LNCAP (cell line): Measurements from ENCODE around the gene TMEM178B.

ENCODE experiments used
- TF ChIP-seq, protein P1 (sequence below): fragments of 450-650 bp; IDR thresholded peaks from 2 replicates; pipeline ENCODE4 v1.5.1; 2017; ENCODE audit warnings: mild to moderate bottlenecking

The TMEM178B gene

DNA sequence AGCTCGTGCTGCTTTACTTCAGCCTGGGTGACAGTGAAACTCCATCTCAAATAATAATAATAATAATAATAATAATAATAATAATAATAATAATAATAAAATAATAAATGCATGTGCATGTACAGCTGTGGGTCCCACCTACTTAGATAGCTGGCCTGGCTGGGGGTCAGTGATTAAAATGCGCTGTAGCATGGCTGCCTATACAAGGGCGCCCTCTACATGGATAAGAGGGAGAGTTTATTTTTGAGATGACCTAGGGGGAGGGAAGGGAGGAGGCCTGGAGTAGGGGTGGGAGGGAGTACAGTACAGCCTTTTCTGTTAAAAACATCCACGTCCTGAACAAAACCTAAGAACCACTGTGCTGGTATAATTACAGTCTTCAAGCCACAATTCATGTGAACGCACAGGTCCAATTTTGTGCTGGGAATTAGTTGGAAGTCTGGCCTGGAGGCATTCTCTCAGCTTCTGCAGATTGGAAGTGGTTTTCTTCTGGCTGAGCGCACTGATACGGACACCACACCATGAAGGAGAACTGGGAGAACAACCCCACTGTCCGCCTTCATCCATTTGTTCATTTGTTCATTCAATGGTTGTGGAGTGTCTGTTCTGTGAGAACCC lies 146.5 kb downstream of the TMEM178B start:
- TF ChIP-seq, protein P1, sequence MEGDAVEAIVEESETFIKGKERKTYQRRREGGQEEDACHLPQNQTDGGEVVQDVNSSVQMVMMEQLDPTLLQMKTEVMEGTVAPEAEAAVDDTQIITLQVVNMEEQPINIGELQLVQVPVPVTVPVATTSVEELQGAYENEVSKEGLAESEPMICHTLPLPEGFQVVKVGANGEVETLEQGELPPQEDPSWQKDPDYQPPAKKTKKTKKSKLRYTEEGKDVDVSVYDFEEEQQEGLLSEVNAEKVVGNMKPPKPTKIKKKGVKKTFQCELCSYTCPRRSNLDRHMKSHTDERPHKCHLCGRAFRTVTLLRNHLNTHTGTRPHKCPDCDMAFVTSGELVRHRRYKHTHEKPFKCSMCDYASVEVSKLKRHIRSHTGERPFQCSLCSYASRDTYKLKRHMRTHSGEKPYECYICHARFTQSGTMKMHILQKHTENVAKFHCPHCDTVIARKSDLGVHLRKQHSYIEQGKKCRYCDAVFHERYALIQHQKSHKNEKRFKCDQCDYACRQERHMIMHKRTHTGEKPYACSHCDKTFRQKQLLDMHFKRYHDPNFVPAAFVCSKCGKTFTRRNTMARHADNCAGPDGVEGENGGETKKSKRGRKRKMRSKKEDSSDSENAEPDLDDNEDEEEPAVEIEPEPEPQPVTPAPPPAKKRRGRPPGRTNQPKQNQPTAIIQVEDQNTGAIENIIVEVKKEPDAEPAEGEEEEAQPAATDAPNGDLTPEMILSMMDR, result peak; percentile 18; the same call in 1 of the 2 replicates

DNA sequence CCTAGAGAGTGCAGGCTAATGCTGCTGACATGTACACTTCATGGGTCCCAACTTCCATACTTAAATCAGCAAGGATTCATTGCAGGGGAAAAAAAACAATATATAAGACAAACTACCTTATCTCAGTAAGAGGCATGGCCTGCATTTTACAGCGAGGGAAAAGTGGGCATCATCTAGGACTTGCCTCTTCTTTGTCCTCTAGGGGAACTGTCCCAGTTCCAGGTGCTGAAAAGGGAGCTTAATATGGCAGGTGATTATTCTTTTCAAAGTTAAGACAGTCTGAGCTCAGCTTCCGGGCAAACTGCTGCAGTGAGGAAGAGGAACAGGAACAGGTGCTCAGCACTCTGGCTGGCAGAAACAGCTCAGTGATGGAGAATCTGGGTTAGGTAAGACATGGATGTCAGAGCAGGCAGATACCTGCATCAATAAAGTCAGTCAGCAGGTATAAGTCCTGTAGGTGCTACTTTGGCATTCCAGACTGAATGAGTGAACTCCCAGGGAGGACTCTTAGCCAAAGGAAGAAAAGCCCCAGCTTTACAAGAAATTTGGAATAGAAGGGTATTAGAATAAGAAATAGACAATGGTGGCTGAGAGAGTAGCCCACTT lies 147.2 kb downstream of the TMEM178B start:
- TF ChIP-seq, protein P1, result no peak

DNA sequence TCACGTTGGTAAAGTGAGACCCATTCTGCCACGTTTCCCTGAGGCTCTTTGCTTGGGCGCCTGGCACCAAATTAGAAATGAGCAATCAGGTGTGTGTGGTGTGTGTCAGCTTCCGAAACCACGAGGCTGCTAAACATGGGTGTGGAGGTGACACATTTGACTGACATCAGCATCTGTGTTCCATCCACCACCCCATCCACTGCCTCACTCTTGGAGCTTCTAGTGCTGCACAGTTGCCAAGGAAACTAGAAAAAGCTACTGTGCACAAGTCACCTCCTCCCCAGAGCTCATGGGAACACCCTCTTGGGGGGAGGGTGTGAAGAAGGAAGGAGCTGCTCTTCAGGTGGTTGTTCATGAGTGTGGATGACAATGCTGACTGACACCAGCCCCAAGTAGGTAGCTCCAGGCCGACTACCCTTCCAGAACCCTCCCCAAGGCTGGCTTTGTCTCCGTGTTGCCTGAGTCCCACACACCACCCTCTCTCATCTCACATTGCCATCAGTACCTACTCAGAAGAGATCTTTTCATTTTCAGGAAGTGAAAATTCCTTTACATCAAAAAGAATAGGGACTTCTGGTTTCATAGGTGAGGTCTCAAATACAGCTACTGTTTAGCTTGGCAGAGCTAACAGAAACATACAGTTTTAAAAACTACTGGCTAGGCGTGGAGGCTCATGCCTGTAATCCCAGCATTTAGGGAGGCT lies 152.2 kb downstream of the TMEM178B start:
- TF ChIP-seq, protein P1, result no peak

DNA sequence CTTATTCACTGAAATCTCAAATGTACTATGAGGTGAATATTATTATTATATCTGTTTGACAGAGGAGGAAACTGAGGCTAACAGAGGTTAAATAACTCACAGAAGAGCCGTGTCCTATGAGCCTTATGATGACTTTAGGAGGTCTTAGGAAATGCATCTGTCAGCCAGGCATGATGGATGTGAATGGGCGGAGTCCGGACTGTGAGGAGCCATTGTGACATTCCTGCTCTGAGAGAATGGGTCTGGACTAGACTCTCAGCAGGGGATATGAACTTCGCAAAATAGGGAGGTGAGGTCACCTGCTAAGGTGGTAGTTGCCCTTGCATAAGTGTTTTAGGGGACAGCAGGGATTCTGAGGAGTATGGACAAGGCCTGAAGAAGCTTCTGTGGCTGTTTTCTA lies 153.6 kb downstream of the TMEM178B start:
- TF ChIP-seq, protein P1, result no peak

DNA sequence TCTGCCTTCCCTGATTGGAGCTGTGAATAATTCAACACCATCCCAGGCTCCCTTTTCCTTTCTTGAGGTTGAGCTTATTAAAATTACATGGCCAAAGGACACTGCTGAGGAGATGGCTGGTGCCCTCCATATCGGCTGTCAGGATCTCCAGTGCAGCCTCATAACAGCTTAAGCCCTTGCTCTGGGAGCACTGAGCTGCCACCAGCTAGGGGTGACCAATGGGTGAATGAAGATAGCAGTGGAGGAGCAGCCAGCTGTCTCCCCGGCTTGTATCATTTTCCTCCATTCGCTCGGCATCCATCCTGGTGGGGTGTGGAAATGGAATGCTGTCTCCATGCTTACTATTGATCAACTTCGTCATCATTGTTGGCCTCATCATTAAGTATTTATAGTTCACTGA lies 154.6 kb downstream of the TMEM178B start:
- TF ChIP-seq, protein P1, result no peak

DNA sequence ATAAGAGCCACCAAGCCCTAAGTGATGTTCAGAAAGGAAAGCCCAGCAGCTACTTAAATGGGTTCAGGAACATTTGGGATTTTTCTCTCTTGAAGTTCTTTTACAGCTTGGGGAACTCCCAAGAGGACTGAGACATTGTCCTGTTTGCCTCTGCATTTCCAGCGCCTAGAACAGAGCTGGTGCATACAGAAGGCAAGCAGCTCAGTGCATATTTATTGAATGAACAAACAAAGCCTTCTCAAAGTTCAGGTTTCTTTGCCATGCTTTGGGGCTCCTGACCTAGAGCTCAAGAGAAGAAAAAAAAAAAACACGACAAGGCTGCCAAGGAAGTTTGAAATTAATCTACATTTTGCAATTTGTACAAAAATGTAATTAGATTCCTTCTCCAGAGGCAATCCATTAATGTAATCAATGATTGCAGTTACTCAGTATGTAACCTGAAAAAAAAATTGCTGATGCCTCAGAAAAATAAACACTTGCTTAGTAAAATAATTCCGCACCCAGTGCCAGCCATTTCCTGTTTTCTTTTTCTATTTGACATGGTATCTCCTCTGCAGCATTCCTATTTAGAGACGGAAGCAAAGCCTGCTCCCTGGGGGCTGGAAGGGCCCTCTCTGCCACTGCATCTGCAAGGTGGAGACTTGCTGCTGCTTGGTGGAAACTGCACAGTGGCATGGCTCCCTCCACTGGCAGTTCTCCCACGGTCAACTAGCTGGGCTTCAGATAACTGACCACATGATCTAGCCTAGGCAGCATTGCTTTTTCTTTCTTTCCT lies 157.3 kb downstream of the TMEM178B start:
- TF ChIP-seq, protein P1, result peak; percentile 37

DNA sequence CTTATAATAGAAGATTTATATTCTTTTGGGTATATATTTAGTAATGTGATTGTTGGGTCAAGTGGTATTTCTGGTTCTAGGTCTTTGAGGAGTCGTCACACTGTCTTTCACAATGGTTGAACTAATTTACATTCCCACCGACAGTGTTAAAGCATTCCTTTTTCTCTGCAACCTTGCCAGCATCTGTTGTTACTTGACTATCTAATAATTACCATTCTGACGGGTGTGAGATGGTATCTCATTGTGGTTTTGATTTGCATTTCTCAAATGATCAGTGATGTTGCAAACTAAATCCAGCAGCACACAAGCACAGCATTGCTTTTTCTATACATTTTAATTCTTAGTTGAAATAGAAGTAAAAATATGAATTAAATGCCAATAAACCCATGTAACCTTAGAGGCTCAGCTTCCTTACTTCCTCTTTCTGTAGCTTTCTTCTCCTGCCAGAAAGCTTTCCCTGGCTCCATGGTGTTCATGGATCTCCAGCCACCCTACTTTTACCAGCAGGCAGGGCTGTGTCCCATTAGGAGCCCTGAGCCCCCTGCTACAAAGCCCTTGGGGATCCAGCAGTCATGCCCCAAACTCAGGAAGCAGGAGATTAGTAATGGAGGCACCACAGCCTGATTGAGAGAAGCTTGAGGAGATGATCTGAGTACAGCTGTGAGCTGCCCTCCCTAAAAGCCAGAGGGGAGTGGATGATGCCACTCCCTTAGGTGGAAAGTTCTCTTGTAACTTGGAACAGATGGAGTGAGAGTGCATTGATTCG lies 158.6 kb downstream of the TMEM178B start:
- TF ChIP-seq, protein P1, result no peak
